Measurements from ENCODE around the gene SMCO4.

GRCh38 chr11:93579187-93579751 lies 36.1 kb upstream of the SMCO4 start:
- no peak for TF ChIP-seq EZH2 (IDR thresholded peaks at IDR 0.05)
- TF ChIP-seq CTCF (IDR thresholded peaks at IDR 0.05): no peak
